Measurements from ENCODE around the gene B3GAT3.

B3GAT3 gene

GRCh38 chr11:62566247-62566646 is 55.5 kb downstream of the B3GAT3 start:
- TF ChIP-seq CTCF (IDR thresholded peaks at IDR 0.05; ENCODE audit: control extremely low read depth, extremely low read depth, low read depth, missing control alignments): no peak
- no peak for DNase-seq (ENCODE audit: extremely low spot score)
- ChIA-PET CTCF (interaction anchor here (0.8 to 4.4 kb wide), 8 partner anchors 9 to 141 kb away, joined by 3 to 20 read pairs (median 4); partner anchors contain the start of gene AHNAK), POLR2A (interaction anchor here (0.6 to 1.3 kb wide), 2 partner anchors 9 to 185 kb away, joined by 3 to 4 read pairs; no protein-coding TSS in a partner anchor)
